ENCODE results near the gene KRT222.

DNA sequence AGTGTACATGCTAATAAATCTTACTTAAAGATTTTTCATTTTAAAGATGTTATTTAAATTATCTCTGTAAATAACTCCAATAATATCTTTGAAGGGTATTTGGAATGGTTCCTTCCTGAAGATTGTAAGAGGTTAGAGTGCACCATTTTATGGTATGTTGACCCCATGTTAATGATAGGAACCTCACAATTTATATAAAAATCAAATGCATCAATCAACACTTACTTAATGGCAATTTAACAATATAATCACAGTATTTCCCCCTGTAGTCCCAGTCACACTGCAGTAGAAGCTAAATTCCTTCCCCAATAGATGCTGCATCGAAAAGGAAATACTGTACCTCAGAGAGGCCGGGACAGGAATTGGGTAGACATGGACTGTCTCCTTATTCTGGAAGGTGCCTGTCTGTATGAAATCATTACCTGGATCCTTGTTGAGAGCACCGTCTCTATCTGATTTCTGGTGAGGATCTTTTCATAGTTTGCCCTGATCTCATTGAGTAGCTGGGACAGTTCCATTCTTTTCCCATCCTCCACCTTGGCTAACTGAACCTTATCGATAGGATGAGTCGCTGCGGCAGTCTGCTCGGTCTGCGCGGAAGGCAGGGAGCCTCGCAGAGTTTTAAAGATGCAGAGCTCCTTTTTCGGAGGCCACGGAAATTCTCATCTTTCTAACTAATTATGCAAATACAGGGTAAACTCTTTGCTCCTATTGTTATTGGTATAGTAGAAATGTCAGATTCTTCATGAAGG, at the start of gene KRT222:
- TF ChIP-seq, protein P1, sequence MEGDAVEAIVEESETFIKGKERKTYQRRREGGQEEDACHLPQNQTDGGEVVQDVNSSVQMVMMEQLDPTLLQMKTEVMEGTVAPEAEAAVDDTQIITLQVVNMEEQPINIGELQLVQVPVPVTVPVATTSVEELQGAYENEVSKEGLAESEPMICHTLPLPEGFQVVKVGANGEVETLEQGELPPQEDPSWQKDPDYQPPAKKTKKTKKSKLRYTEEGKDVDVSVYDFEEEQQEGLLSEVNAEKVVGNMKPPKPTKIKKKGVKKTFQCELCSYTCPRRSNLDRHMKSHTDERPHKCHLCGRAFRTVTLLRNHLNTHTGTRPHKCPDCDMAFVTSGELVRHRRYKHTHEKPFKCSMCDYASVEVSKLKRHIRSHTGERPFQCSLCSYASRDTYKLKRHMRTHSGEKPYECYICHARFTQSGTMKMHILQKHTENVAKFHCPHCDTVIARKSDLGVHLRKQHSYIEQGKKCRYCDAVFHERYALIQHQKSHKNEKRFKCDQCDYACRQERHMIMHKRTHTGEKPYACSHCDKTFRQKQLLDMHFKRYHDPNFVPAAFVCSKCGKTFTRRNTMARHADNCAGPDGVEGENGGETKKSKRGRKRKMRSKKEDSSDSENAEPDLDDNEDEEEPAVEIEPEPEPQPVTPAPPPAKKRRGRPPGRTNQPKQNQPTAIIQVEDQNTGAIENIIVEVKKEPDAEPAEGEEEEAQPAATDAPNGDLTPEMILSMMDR (IDR thresholded peaks at IDR 0.05): no peak
- TF ChIP-seq POLR2A (IDR thresholded peaks at IDR 0.05): no peak
